KG1 (cell line): ENCODE data around the gene FOXD2.

Experiments used
- DNase-seq: peaks from one replicate; lab custom pipeline; 2025; lab: John Stamatoyannopoulos, UW

Gene FOXD2

DNA sequence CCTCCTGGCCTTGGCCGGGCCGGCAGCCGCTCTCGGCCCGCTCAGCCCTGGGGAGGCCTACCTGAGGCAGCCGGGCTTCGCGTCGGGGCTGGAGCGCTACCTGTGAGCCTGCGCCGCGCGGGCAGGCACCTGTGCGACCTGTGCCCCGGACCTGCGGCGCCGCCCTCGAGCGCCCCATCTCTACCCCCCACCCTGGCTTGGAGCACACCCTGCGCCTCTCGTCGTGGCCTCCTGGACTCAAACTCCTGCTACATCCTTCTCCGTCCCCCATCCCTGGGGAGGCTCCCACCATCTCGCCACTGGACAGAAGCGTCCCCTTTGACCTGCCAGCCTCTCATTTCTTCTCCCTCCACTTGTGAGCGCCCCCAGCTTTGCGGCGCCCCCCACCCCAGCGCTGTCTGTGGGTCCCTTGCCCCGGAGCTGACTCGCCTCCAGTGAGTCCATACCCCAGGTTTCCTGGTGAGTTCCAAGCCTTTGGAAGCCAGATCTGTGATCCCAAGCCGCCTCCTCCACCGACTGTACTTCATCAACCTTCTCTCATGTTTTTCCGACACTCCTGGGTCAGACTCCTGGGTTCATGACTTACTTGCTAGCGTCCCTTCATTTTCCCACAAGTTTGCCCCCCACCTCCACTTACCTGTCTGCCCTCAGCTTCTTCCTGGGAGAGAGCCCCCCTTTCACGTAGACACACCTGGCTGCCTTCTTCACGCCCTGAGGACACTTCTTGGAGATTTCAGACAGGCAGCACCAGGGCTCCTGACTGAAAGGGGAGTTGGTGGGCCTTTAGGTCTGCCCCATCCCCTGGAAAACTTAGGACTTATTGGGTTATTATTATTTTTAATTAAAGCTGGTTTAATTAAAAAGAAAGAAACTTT is 20.4 kb upstream of the FOXD2 start:
- DNase-seq = no peak

GRCh38 chr1:47418122-47418521 is 19.7 kb upstream of the FOXD2 start:
- DNase-seq = no peak

GRCh38 chr1:47418681-47419325 is 19.0 kb upstream of the FOXD2 start:
- DNase-seq = no peak

GRCh38 chr1:47420547-47420946 is 17.3 kb upstream of the FOXD2 start:
- no peak for DNase-seq

DNA sequence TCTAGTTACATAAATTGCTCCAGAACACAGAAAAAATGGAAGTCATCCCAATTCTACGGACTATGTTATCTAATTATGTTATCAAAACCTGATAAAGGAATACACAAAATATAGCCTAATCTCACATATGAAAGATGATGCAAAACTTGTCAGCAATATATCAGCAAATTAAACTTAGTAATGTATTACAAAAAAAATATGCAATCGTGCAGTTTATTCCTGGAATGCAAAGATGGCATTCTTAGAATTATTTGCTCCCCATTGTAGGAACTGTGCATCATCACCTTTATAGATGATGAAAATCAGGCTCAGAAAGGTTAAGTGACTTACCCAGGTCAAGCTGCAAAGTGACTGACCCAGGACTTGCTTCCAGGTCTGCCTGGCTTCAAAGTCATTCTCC is 14.0 kb upstream of the FOXD2 start:
- DNase-seq = no peak

DNA sequence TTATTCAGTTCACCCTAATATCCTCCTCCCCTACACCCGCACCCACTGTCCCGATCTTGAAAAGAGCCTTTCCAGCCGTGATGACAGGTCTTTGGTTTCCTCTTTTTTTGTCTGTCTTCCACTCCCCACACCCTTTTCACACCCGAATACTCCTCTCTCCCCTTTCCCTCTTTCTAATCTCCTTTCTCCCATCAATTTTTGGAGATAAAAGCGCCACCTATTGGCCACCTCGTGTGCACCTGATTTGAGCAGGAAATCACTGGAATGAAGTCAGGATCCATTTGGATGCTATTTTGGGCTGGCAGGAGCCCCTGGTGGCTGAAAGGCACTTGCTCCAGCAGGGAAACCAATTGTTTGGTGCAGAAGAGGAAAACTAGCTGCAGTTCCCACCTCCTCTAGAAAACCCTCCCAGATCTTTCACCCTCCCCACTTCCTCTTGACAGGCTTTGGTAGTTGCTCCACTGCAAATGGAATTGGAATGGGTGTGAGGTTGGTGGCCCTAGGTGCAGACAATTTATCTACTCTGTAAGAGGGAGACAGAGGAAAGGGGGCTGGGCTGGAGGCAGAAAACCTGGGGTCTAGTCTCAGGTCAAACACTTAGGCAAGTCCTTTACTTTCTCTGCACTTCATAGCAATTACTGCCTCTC is 13.4 kb upstream of the FOXD2 start:
- no peak for DNase-seq

DNA sequence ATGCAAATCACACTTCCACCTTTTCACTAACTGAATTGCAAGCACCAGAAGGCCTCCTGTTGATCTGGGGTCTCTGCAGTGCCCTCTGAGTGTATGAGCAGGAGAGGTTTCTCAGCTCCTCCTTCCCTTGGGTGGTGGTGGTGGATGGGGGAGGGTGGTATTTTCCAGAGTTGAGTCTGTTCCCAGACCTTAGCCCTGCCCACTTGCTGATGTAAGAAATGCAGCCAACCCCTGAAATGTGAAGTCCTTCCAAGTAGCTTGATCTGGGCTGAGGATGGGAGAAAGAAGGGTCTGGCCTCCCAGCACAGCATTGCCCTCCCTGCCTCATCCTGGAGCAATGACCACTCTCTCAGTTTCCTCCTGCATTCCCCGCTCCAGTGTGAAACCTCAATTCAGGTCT is 6.3 kb upstream of the FOXD2 start:
- DNase-seq = no peak

DNA sequence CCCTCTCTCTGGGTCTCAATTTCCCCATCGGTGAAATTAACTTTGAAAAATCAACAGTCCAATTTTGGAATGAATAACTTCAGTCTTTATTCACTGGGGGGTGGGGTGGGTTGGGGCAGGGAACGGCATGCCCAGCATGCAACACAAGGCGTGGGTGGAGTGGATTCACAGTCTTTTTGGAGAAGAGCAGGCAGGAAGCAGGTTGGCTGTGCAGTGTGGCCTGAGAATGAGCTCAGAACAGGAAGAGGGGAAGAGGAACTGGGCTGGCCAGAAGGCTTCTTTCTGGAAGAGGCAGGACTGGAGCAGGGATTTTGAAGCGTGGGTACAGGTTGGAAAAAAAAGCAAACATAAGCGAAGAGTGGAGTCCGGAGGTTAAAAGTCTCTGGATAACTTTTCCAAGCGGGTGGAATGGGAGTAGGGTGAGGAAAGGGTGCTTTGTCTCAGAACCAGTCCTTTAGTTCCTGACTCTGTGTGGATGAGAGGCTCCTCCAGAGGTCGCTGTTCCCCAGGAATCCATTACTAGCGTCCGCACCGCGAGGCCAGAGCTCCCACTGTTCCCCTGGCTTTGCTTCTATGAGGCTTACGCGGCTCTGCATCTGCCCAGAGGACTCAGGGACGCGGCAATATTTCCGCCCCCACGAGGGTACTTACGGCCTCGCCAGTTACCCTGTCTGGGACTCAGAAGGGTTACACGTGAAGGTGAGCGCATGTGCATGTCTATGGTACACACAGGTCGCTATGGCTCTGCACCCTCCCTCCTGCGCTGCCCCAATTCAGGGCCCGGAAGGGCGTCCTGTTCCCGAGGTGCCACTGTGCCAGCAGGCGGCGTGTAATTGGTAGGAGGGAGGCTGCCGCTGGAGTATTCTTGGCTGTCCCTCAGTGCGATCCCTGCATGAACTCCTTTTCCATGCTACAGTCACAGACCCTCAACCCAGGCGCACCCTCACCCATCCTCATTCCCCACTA is 5.5 kb upstream of the FOXD2 start:
- no peak for DNase-seq

GRCh38 chr1:47433037-47433421 is 4.8 kb upstream of the FOXD2 start:
- DNase-seq = no peak

DNA sequence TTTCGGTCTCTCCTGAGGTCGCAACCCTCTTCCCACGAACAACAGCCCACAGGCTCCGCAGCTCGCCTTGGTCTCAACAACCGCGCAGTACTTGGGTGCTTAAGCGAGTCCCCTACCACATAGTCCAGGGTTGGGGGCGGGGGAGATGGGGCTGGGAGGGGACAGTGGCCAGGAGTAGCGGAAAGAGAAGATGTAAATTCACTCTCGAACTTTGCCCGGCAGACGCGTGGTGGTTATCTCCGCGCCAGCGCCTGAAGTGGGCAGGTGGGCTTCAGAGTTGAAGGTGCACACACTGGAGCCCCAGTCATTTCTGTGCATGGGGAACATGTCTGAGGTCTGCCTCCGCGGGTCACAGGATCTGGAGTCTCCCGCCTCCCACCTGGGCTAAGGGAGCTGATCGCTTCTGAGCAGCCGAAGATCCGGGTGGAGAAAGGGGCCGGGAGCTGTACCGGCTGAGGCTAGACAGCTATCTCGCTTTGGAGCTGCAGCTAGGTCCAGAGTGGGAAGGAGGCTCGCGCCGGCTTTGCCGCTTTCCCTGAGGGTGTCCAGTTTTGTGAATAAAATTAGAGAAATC is 4.3 kb upstream of the FOXD2 start:
- no peak for DNase-seq

DNA sequence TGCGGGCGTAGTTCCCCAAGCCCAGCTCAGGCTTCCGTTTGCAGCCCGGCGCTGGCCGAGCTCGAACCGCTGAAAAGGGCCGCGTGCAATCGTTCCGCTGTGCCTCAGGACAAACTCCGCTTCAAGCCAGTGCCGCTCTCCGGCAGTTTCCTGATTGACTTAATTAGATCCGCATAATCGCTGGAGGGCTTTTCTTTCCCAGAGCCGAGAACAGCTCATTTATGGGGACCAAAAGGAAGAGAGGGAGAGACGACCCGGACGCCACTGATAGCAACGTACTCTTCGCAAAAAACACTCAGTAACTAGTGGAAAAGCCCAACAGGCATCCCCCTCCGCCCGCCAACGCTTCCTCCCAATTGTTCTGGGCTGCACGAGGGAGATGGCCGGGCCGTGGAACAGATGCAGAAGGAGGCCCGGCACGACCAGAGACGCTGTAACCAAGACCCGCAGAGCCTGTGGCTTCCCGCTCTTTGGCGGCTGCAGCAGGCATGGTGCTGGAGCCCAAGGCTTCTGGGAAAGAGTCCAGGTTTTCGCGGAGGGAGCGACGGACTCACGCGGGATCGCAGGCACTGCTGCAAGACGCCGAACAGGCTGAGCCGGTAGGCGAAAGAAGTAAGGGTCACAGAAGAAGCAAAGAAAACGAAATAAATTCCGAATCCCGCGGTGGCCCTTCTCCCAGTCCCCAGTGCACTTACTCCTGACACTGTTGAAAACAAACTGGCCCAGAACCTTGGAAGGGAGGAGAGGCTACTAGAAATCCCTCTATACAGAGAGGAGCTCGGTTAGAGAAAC is 3.6 kb upstream of the FOXD2 start:
- DNase-seq = no peak

DNA sequence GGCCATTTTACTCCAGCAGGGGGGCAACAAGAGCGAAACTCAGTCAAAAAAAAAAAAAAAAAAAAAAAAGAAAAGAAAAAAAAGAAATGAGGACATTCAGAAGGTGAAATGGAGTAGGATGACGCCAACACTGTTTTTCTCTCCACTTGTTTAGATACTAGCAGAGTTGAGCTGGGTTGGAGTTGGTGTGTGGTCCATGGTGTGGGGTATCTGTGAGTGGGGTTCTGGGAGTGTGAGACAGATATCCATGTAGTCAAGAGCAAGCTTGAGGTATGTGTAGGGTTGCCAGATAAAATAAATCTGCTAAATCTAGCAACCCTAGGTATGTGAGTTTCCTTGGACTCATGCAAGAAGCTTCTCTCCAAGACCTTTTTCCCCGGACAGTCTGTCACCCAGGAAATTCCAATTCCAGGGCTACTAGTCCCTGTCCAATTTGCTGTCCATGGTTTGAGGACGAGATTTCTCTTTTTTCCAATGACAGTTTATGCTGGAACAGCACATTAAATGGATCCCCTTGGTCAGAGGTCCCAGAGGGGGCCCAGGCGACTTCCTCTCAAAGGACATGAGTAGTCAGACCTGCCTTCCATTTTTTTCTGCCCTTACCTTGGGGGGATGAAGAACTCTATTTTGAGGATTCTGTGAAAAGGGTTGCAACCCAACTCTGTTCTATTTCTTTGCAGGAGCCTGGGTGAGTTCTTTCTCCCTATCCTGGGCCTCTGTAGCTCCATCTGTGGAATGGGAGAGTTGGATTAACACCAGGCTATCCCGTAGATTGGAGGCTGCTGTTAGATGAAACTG is 2.1 kb upstream of the FOXD2 start:
- no peak for DNase-seq

DNA sequence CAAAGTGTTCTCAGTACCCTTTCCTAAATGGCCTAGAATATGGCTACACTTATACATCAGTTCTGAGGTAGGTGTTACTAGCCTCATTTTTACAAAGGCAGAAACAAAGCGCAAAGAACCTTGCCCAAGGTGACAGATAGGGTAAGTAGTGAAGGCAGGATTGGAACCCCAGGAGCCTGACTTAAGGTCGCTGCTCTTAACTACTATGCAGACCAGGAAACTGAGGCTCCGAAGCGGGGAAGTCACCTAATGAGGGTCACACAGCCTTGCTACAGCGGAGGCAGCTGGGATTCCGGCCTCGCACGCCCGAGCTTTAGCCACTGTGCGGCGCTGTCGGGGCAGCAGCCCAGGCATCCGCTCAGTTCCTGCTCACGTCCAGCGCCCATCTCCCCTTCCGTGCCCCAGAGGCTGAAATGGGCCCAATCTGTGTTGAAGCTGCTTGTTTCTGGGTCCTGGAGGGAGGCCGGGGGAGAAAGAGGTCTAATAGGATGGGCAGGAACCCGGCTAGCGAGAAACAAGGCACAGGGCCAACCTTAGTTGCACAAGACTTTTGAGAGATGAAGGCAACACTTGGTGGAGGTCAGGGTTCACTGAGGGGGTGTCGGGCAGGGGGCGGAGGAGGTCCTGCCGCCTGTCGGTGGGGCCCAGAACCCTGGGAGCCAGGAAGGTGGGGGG is 1.4 kb upstream of the FOXD2 start:
- peak; percentile 46 for DNase-seq

DNA sequence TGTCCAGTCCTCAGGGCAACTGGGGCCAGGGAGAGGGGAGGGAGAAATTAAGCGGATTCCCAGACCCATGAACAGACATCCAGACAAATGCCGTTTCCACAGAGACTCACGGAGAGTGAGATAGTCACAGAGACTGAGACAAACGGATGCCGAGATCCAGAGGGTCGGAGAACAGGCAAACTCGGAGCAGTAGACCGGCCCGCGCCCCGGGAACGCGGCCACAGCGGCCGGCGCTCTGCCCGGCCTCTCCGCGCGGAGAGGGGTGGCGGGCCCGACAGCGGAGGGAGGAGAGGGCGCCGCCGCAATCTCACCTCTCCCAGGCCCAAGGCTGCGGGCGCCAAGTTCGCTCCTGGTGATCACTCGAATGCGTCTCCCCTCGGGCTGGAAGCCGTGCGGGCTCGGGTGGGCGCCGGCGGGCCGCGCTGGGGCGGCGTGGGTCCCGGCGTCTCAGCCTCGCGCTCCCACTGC is 831 bp upstream of the FOXD2 start:
- DNase-seq = no peak

GRCh38 chr1:47438165-47439016 is 547 bp downstream of the FOXD2 start:
- DNase-seq = no peak

DNA sequence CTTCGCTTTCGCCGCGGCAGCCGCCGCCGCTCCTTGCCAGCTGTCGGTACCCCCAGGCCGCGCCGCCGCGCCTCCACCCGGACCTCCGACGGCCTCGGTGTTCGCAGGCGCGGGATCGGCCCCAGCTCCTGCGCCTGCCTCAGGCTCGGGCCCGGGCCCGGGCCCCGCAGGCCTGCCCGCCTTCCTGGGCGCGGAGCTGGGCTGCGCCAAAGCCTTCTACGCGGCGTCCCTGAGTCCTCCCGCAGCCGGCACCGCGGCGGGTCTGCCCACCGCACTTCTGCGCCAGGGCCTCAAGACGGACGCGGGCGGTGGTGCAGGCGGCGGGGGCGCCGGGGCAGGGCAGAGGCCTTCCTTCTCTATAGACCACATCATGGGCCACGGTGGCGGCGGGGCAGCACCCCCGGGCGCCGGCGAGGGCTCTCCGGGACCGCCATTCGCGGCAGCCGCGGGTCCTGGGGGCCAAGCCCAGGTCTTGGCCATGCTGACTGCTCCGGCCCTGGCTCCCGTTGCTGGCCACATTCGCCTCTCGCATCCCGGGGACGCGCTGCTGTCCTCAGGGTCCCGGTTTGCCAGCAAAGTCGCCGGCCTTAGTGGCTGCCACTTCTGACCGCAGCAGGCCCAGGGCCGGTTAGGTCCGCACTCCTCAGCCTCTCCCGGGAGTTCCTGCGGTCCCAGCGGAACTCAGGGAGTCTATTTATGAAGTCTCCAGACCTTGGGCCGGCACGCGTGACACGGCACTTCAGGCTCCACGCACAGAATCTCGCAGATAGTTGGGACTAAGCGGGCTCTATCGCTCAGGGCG is 1.4 kb downstream of the FOXD2 start:
- no peak for DNase-seq

GRCh38 chr1:47439819-47440598 is 2.2 kb downstream of the FOXD2 start:
- no peak for DNase-seq
